K562 (cell line): ENCODE measurements around the gene TRIM13. TPM values are rescaled to one million over a fixed set of nuclear protein-coding genes. Genes with fewer than 3 reads are reported as not detected.

Experiments used
- ATAC-seq: fragments of 200-7000 bp; cut with Tn5 transposase; 3 replicates; pipeline ENCODE4 v1.9.1; 2020; ENCODE audit warnings: moderate library complexity
- BruUV-seq: library from RNA; stranded (reverse); fragments of 400-500 nt; replicated peaks from 2 replicates; lab custom pipeline; 2021; lab: Mats Ljungman, UMichigan
- CTCF ChIA-PET: fragments of 300-600 bp; formaldehyde crosslinking; extraction: SDS; loops from one replicate; lab custom pipeline; 2021; ENCODE audit warnings: low intra/inter-chr PET ratio; lab: Yijun Ruan, JAX
- POLR2A ChIA-PET: fragments of 300-600, 350-650 bp; sonication (Branson Sonifier 250); formaldehyde crosslinking; extraction: SDS; loops from one replicate; lab custom pipeline; 2021; ENCODE audit warnings: antibody characterized with exemption, inconsistent platforms; lab: Yijun Ruan, JAX
- DNase-seq, 4 experiments: peaks; one replicate each; pipeline versions ENCODE4 v3.0.0 to v3.0.0-alpha.2; 2011 to 2018; ENCODE audit warnings: low spot score in 3 of 4, mixed read lengths in 3 of 4; ENCODE audit errors: extremely low read depth in 1 of 4
- FAIRE-seq: peaks from 2 replicates; lab custom pipeline; 2011; peaks lifted over from hg19 to GRCh38; lab: Jason Lieb, UNC
- H2AFZ ChIP-seq: 2 replicates; pipeline ENCODE4 v1.6.0; 2011; ENCODE audit warnings: low read depth, low read length, control low read depth, inconsistent platforms
- H3K27ac ChIP-seq: fragments of 200-600 bp; 3 replicates; pipeline ENCODE4 v1.8.0; 2011; ENCODE audit warnings: low read depth, mild to moderate bottlenecking, control low read depth, inconsistent platforms, low read length, moderate library complexity, mixed read lengths; ENCODE audit errors: extremely low read depth
- H3K27me3 ChIP-seq, 2 experiments: fragments of 300-600 bp in 1 of 2; 2 replicates in 1 of 2; 3 replicates in 1 of 2; pipeline versions ENCODE4 v1.6.0 to v1.8.0; 2011; ENCODE audit warnings: inconsistent platforms in 2 of 2, low read length in 2 of 2, mild to moderate bottlenecking in 1 of 2, mixed read lengths in 1 of 2, moderate library complexity in 1 of 2; ENCODE audit not compliant: control insufficient read depth in 2 of 2, insufficient read depth in 2 of 2
- H3K36me3 ChIP-seq: fragments of 300-600 bp; 3 replicates; pipeline ENCODE4 v1.8.0; 2011; ENCODE audit warnings: mild to moderate bottlenecking, low read length, inconsistent platforms; ENCODE audit not compliant: control insufficient read depth, insufficient read depth
- H3K4me1 ChIP-seq, 2 experiments: fragments of 200-600 bp in 1 of 2; replicated peaks in 1 of 2; 2 replicates in 1 of 2; 3 replicates in 1 of 2; pipeline versions ENCODE4 v1.5.1 to v1.8.0; 2011; ENCODE audit warnings: inconsistent platforms in 2 of 2, low read length in 2 of 2, mild to moderate bottlenecking in 1 of 2, mixed read lengths in 1 of 2, moderate library complexity in 1 of 2; ENCODE audit not compliant: control insufficient read depth in 2 of 2, insufficient read depth in 2 of 2
- H3K4me2 ChIP-seq: 2 replicates; pipeline ENCODE4 v1.6.1; 2011; ENCODE audit warnings: low read length, control low read depth, inconsistent platforms, mixed read lengths; ENCODE audit not compliant: insufficient read depth
- H3K4me3 ChIP-seq: fragments of 200-600 bp; sonication (generic), shearing (Covaris generic); 2 replicates; pipeline ENCODE4 v1.5.1; 2016; ENCODE audit warnings: control low read depth, inconsistent platforms
- H3K79me2 ChIP-seq: fragments of 200-600 bp; 3 replicates; pipeline ENCODE4 v1.8.0; 2011; ENCODE audit warnings: low read length, inconsistent platforms; ENCODE audit not compliant: control insufficient read depth, insufficient read depth
- H3K9ac ChIP-seq, 2 experiments: 2 replicates each; pipeline versions ENCODE4 v1.6.0 to v1.6.1; 2011; ENCODE audit warnings: low read depth in 2 of 2, low read length in 2 of 2, control low read depth in 1 of 2, inconsistent platforms in 1 of 2, mild to moderate bottlenecking in 1 of 2, mixed read lengths in 1 of 2; ENCODE audit not compliant: insufficient read depth in 1 of 2
- H3K9me1 ChIP-seq: one replicate; pipeline ENCODE4 v1.6.0; 2011; ENCODE audit warnings: inconsistent platforms, mild to moderate bottlenecking, low read length, moderate library complexity; ENCODE audit not compliant: control insufficient read depth, insufficient read depth
- H3K9me3 ChIP-seq: replicated peaks from 2 replicates; pipeline ENCODE4 v1.5.1; 2011; ENCODE audit warnings: low read depth, low read length, inconsistent platforms; ENCODE audit not compliant: control insufficient read depth, insufficient read depth
- H4K20me1 ChIP-seq: replicated peaks from 2 replicates; pipeline ENCODE4 v1.6.1; 2011; ENCODE audit warnings: low read length, inconsistent platforms, mixed read lengths; ENCODE audit not compliant: control insufficient read depth, insufficient read depth
- CEBPB ChIP-seq: fragments of 450-650 bp; IDR thresholded peaks from 2 replicates; pipeline ENCODE4 v1.6.1; 2016; ENCODE audit warnings: missing genetic modification characterization, missing compliant biosample characterization
- CHAMP1 ChIP-seq: fragments of 450-650 bp; IDR thresholded peaks from 2 replicates; pipeline ENCODE4 v1.6.1; 2016; ENCODE audit warnings: mild to moderate bottlenecking
- CREBBP ChIP-seq: IDR thresholded peaks from one replicate; pipeline ENCODE4 v1.6.1; 2012; ENCODE audit warnings: low read depth, mild to moderate bottlenecking, control low read depth, inconsistent platforms, low read length
- ERF ChIP-seq: fragments of 450-650 bp; formaldehyde crosslinking; IDR thresholded peaks from 2 replicates; pipeline ENCODE4 v1.4.0; 2020; ENCODE audit warnings: mild to moderate bottlenecking, mixed read lengths
- FOXJ2 ChIP-seq: fragments of 200-800 bp; sonication (Bioruptor generic); IDR thresholded peaks from 2 replicates; pipeline ENCODE4 v1.6.1; 2016; ENCODE audit warnings: missing genetic modification characterization, missing compliant biosample characterization
- HOMEZ ChIP-seq: fragments of 250-450 bp; sonication (Bioruptor Pico); IDR thresholded peaks from 2 replicates; pipeline ENCODE4 v1.4.0; 2020; ENCODE audit warnings: mild to moderate bottlenecking, moderate library complexity
- POLR3G ChIP-seq: IDR thresholded peaks from 2 replicates; pipeline ENCODE4 v1.6.1; 2011; ENCODE audit not compliant: insufficient read length, insufficient replicate concordance; ENCODE audit errors: extremely low read depth
- RBM25 ChIP-seq: fragments of 200-400 bp; formaldehyde crosslinking; IDR thresholded peaks from 2 replicates; pipeline ENCODE4 v1.6.1; 2018; ENCODE audit warnings: low read length, low read depth, moderate library complexity; ENCODE audit not compliant: severe bottlenecking
- SIN3A ChIP-seq, 2 experiments: fragments of 150-350 bp in 1 of 2; IDR thresholded peaks; 2 replicates each; pipeline ENCODE4 v1.6.1; 2011 to 2016; ENCODE audit warnings: borderline replicate concordance in 2 of 2, low read depth in 2 of 2, low read length in 2 of 2, mild to moderate bottlenecking in 2 of 2, moderate library complexity in 2 of 2; ENCODE audit not compliant: control insufficient read depth in 1 of 2
- SMARCA4 ChIP-seq: fragments of 450-650 bp; IDR thresholded peaks from 2 replicates; pipeline ENCODE4 v1.6.1; 2016
- SRF ChIP-seq, 2 experiments: fragments of 250-450, 450-650 bp in 1 of 2; sonication (Bioruptor Pico) in 1 of 2; sonication (generic) in 1 of 2; formaldehyde crosslinking; IDR thresholded peaks; 2 replicates each; pipeline versions ENCODE4 v1.5.0 to v1.5.1; 2020 to 2022; ENCODE audit warnings: mild to moderate bottlenecking in 1 of 2, missing genetic modification reagents in 1 of 2
- XRCC5 ChIP-seq: fragments of 200-400 bp; formaldehyde crosslinking; IDR thresholded peaks from 2 replicates; pipeline ENCODE4 v1.6.1; 2017; ENCODE audit warnings: low read depth, mild to moderate bottlenecking, low read length
- ZNF583 ChIP-seq: fragments of 250-450 bp; sonication (Bioruptor Pico); IDR thresholded peaks from 2 replicates; pipeline ENCODE4 v1.4.0; 2020
- ZNF766 ChIP-seq: fragments of 200-800 bp; sonication (Bioruptor generic); conservative IDR thresholded peaks from 2 replicates; pipeline ENCODE4 v1.6.1; 2016; ENCODE audit warnings: missing genetic modification characterization, missing compliant biosample characterization
- WGBS: fragments of 100-300 bp; shearing (Covaris generic); methylation state at CpG from one replicate; pipeline ENCODE4 v1.1.6; 2016; ENCODE audit warnings: low coverage, mixed read lengths; ENCODE audit not compliant: insufficient coverage; ENCODE audit errors: missing lambda C conversion rate; 5-methylcytosine and 5-hydroxymethylcytosine counted together
- in situ Hi-C: fragments of 300-500 bp; cut with MboI; formaldehyde crosslinking; loops from 4 replicates; pipeline ENCODE4 v1.15.0; 2018; ENCODE audit warnings: inconsistent platforms, mixed read lengths
- intact Hi-C: fragments of 100-400 bp; cut with micrococcal nuclease; formaldehyde crosslinking; loops from 2 replicates; pipeline ENCODE4 v1.14.2; 2022
- polyA plus RNA-seq, 8 experiments: library from polyadenylated mRNA; depleted of rRNA in 4 of 8; stranded (reverse) in 5 of 8; unstranded in 3 of 8; fragments of >200 nt; fragmentation: Nextera tagmentation in 2 of 8; fragmentation: Illumina TruSeq in 1 of 8; extraction: Ambion mirVana in 2 of 8; extraction: Trizol in 1 of 8; gene quantifications; 2 replicates each; pipeline versions ENCODE4 v1.2.1 to v1.2.3, GENCODE V29; 2011 to 2014; ENCODE audit warnings: inconsistent platforms in 1 of 8, missing spikeins in 1 of 8
- total RNA-seq, 7 experiments: library from RNA; depleted of rRNA in 6 of 7; stranded (reverse); fragments of >200 nt in 6 of 7; fragmentation: Illumina TruSeq in 2 of 7; extraction: Trizol in 2 of 7; gene quantifications; 2 replicates each; pipeline versions ENCODE4 v1.2.1 to v1.2.3, GENCODE V29; 2011 to 2021; ENCODE audit warnings: low replicate concordance in 1 of 7
- TF ChIP-seq, protein P1 (sequence below): fragments of 200-800 bp; sonication (Bioruptor generic); IDR thresholded peaks from 2 replicates; pipeline ENCODE4 v1.6.1; 2017; ENCODE audit warnings: missing genetic modification characterization, missing compliant biosample characterization

Gene TRIM13
- total and polyA plus RNA-seq, 9 of the 15 experiments (the other 6 are each of a cell fraction or from before 2014, with no cell fraction given), result 12.1 to 30.6 (median 17.8) TPM

- Histone ChIP-seq H3K4me2 (peak overlapping the region; percentile 75), H3K4me3 (peak overlapping the region; percentile 61), H3K4me1 (peaks cover 5 to 7% of the 10 kb centered on the region in 2 experiments; a peak in 4 of 5 replicates), H3K27ac (peak overlapping the region; percentile 91), H2AFZ (peak overlapping the region; percentile 80), H3K36me3 (peaks cover 32% of the 10 kb centered on the region), H3K9me3 (no peaks in the 10 kb centered on the region), H3K9me1 (no peaks in the 10 kb centered on the region), H4K20me1 (no peaks in the 10 kb centered on the region), H3K79me2 (peaks cover 35% of the 10 kb centered on the region), H3K27me3 (no peaks in the 10 kb centered on the region), H3K9ac (peak overlapping the region; percentile 84 to 94)
- FAIRE-seq, result no peak
- BruUV-seq, result no TSS peak
- in situ Hi-C loops, result loop anchor here (25.0 kb wide), 1 partner anchor 416 kb away; no protein-coding TSS in a partner anchor
- WGBS, result under 1% methylated on average over 16 of the region's 68 CpGs
- peak; percentile 88 for ATAC-seq
- peak; percentile 86 to 89 (median 88) for DNase-seq
- CTCF ChIA-PET, result no interaction called here
- intact Hi-C loops, result loop anchor here (10.0 kb wide), 1 partner anchor 618 kb away; no protein-coding TSS in a partner anchor
- POLR2A ChIA-PET, result interaction anchor here (0.6 to 3.4 kb wide), 6 partner anchors 10 to 338 kb away, joined by 3 to 27 read pairs (median 6); partner anchors contain the start of gene KCNRG
- no peak for TF ChIP-seq HOMEZ (CRISPR knock-in tag)
- no peak for TF ChIP-seq ZNF583 (CRISPR knock-in tag)
- no peak for TF ChIP-seq SMARCA4
- no peak for TF ChIP-seq FOXJ2 (tag)
- no peak for TF ChIP-seq ZNF766
- TF ChIP-seq XRCC5, result no peak
- TF ChIP-seq CHAMP1, result no peak
- no peak for TF ChIP-seq CEBPB (tag)
- TF ChIP-seq ERF (CRISPR knock-in tag), result 0 out of 2 replicates have a peak, but pooled peaks have one; percentile 59
- TF ChIP-seq SIN3A (IDR thresholded peaks at IDR 0.05; ENCODE audit: borderline replicate concordance in 2 of 2, control insufficient read depth in 1 of 2, low read depth in 2 of 2, low read length in 2 of 2), result no peak
- 0 out of 4 replicates have a peak, but pooled peaks of 1 of the 2 experiments have one; percentile 21 for TF ChIP-seq SRF (CRISPR knock-in tag; IDR thresholded peaks at IDR 0.05)
- no peak for TF ChIP-seq POLR3G
- TF ChIP-seq, protein P1, sequence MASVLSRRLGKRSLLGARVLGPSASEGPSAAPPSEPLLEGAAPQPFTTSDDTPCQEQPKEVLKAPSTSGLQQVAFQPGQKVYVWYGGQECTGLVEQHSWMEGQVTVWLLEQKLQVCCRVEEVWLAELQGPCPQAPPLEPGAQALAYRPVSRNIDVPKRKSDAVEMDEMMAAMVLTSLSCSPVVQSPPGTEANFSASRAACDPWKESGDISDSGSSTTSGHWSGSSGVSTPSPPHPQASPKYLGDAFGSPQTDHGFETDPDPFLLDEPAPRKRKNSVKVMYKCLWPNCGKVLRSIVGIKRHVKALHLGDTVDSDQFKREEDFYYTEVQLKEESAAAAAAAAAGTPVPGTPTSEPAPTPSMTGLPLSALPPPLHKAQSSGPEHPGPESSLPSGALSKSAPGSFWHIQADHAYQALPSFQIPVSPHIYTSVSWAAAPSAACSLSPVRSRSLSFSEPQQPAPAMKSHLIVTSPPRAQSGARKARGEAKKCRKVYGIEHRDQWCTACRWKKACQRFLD, result peak; percentile 26; the same call in 1 of the 2 replicates
- no peak for TF ChIP-seq RBM25
- no peak for TF ChIP-seq CREBBP
Measured at GRCh38 chr13:49996161-49996915, 504 bp upstream of the TRIM13 start.
